AML-193 (cell line): ENCODE results near the gene RICTOR.
"Not testable (repeated sequence)": the region's sequence is repeated elsewhere in the genome, so short reads cannot be mapped to it uniquely, and the experiment has no call there.

Source experiments
- DNase-seq, 2 experiments: peaks; one replicate each; lab custom pipeline; 2025; lab: John Stamatoyannopoulos, UW

RICTOR gene

DNA sequence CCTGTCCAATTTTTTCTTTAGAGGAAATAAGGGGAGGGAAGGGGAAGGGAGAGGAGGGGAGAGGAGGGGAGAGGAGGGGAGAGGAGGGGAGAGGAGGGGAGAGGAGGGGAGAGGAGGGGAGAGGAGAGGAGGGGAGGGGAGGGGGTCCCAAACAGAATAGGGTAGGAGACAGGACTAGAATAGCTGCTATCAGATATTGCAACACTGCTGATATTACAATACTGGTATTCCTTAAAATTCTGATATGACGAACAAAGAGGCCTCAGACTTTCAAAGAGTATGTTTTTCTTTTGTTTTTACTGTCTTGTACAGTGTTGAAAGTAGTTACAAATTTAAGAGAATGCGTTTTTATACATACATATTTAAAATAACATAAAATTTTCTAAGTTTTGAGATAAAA lies 67.5 kb downstream of the RICTOR start:
- DNase-seq, result no peak

DNA sequence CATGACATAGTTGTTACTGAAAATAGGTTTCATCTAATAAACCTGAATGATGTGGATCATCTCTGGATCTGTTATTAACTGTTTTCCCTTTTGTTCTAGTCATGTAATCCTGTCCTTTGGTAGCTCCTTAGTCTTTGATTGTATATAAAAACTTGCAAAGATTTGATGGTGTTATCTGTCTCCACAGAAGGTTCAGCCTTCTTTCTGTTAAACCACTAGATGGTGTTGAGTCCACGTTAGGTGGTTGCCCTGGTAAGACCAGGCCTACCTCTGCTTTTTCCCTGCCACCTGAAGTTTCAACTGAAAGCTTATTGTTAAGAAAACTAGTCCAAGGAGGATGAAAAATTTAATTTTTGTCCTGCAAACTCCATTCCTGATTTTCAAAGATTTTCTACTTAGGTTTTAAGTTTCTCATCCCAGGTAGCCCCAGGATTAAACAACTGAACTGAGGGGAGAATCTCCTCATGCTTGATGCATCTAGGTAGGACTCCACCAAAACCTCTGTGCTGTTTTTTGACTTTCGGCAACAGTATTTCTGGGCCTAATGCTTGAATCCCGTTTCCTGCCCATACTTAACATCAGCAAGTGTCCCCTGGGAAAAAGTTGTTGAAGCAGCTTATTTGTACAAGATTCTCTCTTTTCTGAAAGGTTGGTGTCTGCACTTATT lies 68.5 kb downstream of the RICTOR start:
- no peak for DNase-seq

GRCh38 chr5:39001683-39002082 lies 72.5 kb downstream of the RICTOR start:
- DNase-seq, result no peak

- no peak for DNase-seq
These were observed 75.2 kb downstream of the RICTOR start for GRCh38 chr5:38999037-38999436.

DNA sequence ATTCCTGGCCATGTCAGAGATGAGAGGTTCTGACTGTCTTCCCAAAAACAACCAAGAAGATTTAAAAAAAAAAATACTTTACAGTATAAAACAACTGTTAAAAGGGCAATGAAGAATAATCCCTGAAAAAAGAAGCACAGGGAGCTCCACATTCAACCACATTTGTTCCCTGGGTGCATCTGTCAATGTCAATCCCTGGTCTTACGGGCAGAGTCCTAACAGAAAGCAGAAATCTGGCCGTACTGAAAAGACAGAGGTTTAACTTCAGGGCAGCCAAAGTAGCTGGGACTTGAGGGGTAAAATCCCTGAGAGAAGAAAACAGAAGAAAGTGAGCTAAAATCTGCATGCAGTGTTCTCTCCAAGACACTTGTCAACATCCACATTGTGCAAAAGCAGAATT lies 76.6 kb downstream of the RICTOR start:
- no peak for DNase-seq

GRCh38 chr5:38996123-38996522 lies 78.1 kb downstream of the RICTOR start:
- no peak for DNase-seq

DNA sequence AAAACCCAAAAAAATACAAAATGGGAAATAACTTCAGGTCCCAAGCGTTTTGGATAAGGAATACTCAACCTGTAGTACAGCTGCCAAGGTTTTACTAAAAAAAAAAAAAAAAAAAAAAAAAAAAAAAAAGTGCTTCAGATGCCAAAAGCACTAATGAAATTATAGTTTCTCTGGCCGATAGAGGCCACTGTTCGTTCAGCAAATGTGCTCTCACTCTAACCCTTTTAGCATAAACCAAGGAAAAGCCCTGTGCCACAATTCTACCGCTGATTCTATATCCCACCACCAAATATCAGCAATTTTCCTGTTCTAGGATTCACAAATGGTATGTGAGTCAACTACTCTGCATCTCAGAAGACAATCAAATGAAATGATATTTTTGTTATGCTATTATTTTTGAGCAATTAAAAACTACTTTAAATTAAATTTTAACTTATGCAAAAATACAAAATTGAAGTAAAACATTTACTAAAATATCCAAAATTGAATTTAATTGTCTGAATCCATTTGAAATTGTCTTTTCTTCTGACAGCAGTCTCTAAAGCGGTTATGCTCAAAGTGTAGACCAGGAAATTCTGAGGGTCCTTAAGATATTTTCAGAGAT lies 79.8 kb downstream of the RICTOR start:
- DNase-seq, result peak; percentile 40 to 46

DNA sequence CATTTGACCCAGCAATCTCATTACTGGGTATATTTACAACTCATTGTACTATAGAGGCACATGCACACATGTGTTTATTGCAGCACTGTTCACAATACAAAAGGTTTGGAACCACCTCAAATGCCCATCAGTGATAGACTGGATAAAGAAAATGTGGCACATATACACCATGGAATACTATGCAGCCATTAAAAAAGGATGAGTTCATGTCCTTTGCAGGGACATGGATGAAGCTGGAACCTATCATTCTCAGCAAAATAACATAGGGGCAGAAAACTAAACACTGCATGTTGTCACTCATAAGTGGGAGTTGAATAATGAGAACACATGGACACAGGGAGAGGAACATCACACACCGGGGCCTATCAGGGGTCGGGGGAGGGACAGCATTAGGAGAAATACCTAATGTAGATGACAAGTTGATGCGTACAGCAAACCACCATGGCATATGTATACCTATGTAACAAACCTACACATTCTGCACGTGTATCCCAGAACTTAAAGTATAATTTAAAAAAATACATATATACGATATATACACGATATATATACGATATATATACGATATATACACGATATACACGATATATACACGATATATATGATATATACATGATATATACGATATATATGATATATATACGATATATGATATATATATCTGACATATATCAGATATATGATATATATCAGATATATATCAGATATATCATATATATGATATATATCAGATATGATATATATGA lies 84.1 kb downstream of the RICTOR start:
- DNase-seq, result not testable (repeated sequence)

GRCh38 chr5:38985909-38986452 lies 88.2 kb downstream of the RICTOR start:
- no peak for DNase-seq

GRCh38 chr5:38979535-38979934 lies 94.7 kb downstream of the RICTOR start:
- no peak for DNase-seq

- no peak for DNase-seq
These were observed 96.2 kb downstream of the RICTOR start for GRCh38 chr5:38978036-38978435.

GRCh38 chr5:38968665-38969064 lies 105.5 kb downstream of the RICTOR start:
- no peak for DNase-seq

GRCh38 chr5:38961691-38962090 lies 112.5 kb downstream of the RICTOR start:
- no peak for DNase-seq

- DNase-seq, result no peak
These were observed 120.7 kb downstream of the RICTOR start for GRCh38 chr5:38953426-38954012.

DNA sequence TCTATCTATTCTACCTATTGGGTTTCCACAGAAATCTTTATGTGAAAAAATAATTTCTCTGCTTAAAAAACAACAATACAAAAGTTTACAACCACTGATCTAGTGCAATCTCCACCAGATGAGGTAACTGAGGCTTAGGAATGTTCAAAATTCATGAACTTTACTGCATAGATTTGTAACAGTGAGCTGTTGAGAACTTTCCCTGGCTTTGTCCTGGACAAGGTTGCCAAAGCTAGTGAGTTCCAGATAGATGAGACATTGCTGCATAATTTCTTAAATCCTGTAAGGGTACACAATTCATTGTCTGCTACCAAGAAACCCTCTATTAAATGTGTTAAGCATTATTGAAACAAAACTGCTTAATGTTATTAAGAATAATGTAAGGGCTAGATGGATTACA lies 125.7 kb downstream of the RICTOR start:
- no peak for DNase-seq

GRCh38 chr5:38944282-38944681 lies 129.9 kb downstream of the RICTOR start:
- no peak for DNase-seq

DNA sequence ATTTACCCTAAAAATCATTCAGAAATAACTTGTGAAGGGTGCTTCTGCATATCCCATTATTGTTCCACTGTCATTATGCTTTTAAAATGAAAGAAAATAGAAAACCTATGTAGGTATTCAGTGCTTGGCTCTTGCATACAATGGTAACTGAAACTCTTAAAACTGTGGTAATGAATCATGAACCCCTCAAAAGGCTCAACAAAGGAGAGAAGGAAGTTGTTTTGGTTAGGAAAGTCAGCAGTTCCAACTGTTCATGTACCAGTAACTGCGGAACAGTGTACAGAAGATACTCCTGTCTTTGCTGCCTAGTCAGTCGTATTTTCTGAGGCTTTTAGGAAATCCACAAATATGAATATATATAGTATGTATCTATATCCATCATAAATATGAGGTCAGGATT lies 132.3 kb downstream of the RICTOR start:
- no peak for DNase-seq

DNA sequence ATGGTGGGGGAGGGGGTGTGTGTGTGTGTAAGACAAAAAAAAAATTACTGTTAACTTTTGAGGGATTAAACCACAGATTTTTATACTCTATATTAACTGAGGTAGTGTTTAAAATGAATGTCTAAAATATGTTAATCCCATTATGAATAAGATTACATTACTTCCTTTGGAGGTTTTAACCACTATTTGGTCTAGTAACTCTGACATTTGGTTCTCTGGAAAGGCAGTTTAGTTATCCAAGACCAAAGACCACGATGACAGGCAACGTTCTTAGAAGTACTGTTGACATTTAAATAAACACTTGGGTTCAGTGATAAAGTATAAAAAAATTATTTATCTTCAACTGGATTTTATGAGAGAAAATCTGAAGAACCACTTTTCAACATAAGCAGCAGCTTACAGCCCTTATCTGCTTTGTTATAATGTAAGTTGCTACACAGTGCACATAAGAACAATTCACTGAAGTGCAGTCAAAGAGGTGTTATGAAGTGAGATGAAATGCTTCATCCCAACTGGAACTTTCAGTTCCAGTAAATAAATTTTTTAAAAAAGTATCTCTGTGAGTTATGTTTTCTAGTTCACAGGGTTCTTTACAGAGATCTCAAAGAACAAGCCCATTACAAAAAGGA lies 133.9 kb downstream of the RICTOR start:
- DNase-seq, result no peak

GRCh38 chr5:38938973-38939372 lies 135.2 kb downstream of the RICTOR start:
- DNase-seq, result no peak

DNA sequence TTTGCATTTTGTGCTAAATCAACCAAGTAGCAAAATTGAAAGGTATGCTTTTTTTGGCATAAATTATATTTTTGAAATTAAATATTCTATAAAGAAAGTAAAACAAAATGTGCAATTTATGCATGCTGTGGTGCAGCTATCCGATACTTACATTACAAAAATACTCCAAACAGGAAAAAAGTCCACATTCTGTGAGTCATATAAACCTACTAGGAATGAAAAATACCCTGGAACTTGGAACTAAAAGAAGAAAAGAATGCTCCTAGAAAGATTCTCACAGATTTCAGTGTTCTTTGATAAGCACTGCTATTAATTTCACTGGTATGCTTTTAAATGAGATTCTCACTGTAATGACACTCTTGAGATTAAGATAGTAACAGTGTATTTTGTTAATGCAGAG lies 135.8 kb downstream of the RICTOR start:
- no peak for DNase-seq

GRCh38 chr5:38936269-38936668 lies 137.9 kb downstream of the RICTOR start:
- DNase-seq, result no peak

GRCh38 chr5:38935437-38935836 lies 138.8 kb downstream of the RICTOR start:
- no peak for DNase-seq
